ENCODE measurements around the gene C2CD2. TPM values are rescaled to one million over a fixed set of nuclear protein-coding genes. Genes with fewer than 3 reads are reported as not detected.

C2CD2 gene
- total and polyA plus RNA-seq, 10 of the 15 experiments (the other 5 are each of a cell fraction or from before 2014, with no cell fraction given), result 2.2 to 30.9 (median 9.9) TPM

- TF ChIP-seq EGR1 (IDR thresholded peaks at IDR 0.05; ENCODE audit: borderline replicate concordance in 1 of 2, low read depth in 2 of 2, low read length in 2 of 2), result no peak
Observed at GRCh38 chr21:41970106-41970391, 16.2 kb upstream of the C2CD2 start (continued).

- Histone ChIP-seq H3K4me1 (ENCODE audit: control insufficient read depth, insufficient read depth, low read length) (no peaks in the 10 kb centered on the region), H3K79me2 (ENCODE audit: control insufficient read depth, insufficient read depth, low read length) (no peaks in the 10 kb centered on the region), H3K27ac (ENCODE audit: control insufficient read depth, insufficient read depth) (no peak overlapping the region), H3K4me2 (ENCODE audit: control insufficient read depth, insufficient read depth) (no peak overlapping the region), H3K27me3 (replicated peaks in 1 of 2; ENCODE audit: control insufficient read depth in 2 of 2, insufficient read depth in 2 of 2, low read length in 1 of 2) (no peaks in the 10 kb centered on the region; a peak in 2 of 4 replicates), H3K9ac (ENCODE audit: control insufficient read depth, insufficient read depth, low read length) (no peak overlapping the region), H3K4me3 (no peak overlapping the region), H3K9me3 (replicated peaks; ENCODE audit: control insufficient read depth, insufficient read depth, low read length) (no peaks in the 10 kb centered on the region; the same call in 2 of the 3 replicates), H3K36me3 (ENCODE audit: control insufficient read depth in 2 of 2, insufficient read depth in 2 of 2, low read length in 1 of 2) (no peaks in the 10 kb centered on the region), H2AFZ (ENCODE audit: control insufficient read depth, low read depth, low read length) (no peak overlapping the region), H4K20me1 (ENCODE audit: control insufficient read depth, insufficient read depth) (no peaks in the 10 kb centered on the region)
- FAIRE-seq (no peak), DNase-seq (ENCODE audit: low read depth, low spot score) (no peak), ATAC-seq (no peak)
- ChIA-PET POLR2A (no interaction called here), SMC1A (ENCODE audit: uncharacterized antibody, unreplicated experiment) (interaction anchor here (1.3 to 1.7 kb wide), 2 partner anchors 12 to 24 kb away, joined by 3 read pairs; no protein-coding TSS in a partner anchor), RAD21 (ENCODE audit: unreplicated experiment) (no interaction called here), CTCF (interaction anchor here (0.7 kb wide), 1 partner anchor 145 kb away, joined by 3 read pairs; no protein-coding TSS in a partner anchor)
- intact Hi-C loops (cut with micrococcal nuclease; ENCODE audit: unreplicated experiment) (no loop called here), in situ Hi-C loops (cut with MboI) (no loop called here)
- WGBS (ENCODE audit: insufficient coverage, insufficient replicate concordance, low lambda C conversion rate, missing lambda C conversion rate), result 48% methylated on average over 3 of the region's 4 CpGs
- BruUV-seq (replicated peaks), result no TSS peak
- TF ChIP-seq ZNF384 (IDR thresholded peaks at IDR 0.05; ENCODE audit: borderline replicate concordance, low read depth, low read length) (no peak), KDM1A (IDR thresholded peaks at IDR 0.05; ENCODE audit: borderline replicate concordance) (no peak), JUND (IDR thresholded peaks at IDR 0.05; ENCODE audit: low read depth, low read length) (no peak), MAX (IDR thresholded peaks at IDR 0.05; ENCODE audit: low read depth, low read length) (no peak), IKZF1 (conservative IDR thresholded peaks at IDR 0.05) (no peak), ZNF622 (IDR thresholded peaks at IDR 0.05) (no peak), ZZZ3 (IDR thresholded peaks at IDR 0.05; ENCODE audit: control insufficient read depth, insufficient read length, low read depth) (no peak), ZNF217 (IDR thresholded peaks at IDR 0.05) (no peak), ZBTB11 (CRISPR knock-in tag; IDR thresholded peaks at IDR 0.05) (no peak), RCOR1 (conservative IDR thresholded peaks at IDR 0.05; ENCODE audit: low read depth, low read length) (no peak), EP300 (IDR thresholded peaks at IDR 0.05; ENCODE audit: borderline replicate concordance in 1 of 2, control insufficient read depth in 1 of 2, low read depth in 2 of 2, low read length in 2 of 2) (no peak), RAD21 (IDR thresholded peaks at IDR 0.05; ENCODE audit: insufficient read depth, low read depth, low read length) (no peak)
- TF ChIP-seq, protein P1, sequence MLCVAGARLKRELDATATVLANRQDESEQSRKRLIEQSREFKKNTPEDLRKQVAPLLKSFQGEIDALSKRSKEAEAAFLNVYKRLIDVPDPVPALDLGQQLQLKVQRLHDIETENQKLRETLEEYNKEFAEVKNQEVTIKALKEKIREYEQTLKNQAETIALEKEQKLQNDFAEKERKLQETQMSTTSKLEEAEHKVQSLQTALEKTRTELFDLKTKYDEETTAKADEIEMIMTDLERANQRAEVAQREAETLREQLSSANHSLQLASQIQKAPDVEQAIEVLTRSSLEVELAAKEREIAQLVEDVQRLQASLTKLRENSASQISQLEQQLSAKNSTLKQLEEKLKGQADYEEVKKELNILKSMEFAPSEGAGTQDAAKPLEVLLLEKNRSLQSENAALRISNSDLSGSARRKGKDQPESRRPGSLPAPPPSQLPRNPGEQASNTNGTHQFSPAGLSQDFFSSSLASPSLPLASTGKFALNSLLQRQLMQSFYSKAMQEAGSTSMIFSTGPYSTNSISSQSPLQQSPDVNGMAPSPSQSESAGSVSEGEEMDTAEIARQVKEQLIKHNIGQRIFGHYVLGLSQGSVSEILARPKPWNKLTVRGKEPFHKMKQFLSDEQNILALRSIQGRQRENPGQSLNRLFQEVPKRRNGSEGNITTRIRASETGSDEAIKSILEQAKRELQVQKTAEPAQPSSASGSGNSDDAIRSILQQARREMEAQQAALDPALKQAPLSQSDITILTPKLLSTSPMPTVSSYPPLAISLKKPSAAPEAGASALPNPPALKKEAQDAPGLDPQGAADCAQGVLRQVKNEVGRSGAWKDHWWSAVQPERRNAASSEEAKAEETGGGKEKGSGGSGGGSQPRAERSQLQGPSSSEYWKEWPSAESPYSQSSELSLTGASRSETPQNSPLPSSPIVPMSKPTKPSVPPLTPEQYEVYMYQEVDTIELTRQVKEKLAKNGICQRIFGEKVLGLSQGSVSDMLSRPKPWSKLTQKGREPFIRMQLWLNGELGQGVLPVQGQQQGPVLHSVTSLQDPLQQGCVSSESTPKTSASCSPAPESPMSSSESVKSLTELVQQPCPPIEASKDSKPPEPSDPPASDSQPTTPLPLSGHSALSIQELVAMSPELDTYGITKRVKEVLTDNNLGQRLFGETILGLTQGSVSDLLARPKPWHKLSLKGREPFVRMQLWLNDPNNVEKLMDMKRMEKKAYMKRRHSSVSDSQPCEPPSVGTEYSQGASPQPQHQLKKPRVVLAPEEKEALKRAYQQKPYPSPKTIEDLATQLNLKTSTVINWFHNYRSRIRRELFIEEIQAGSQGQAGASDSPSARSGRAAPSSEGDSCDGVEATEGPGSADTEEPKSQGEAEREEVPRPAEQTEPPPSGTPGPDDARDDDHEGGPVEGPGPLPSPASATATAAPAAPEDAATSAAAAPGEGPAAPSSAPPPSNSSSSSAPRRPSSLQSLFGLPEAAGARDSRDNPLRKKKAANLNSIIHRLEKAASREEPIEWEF (IDR thresholded peaks at IDR 0.05; ENCODE audit: insufficient replicate concordance, low read depth, low read length), result no peak
Observed at GRCh38 chr21:41967708-41968107, 13.9 kb upstream of the C2CD2 start.

All from GM12878 (cell line).